Breast epithelium (tissue), 4 donors: ENCODE results near the gene UBALD1. TPM values are rescaled to one million over a fixed set of nuclear protein-coding genes. Genes with fewer than 3 reads are reported as not detected.

Source experiments
- DNase-seq, 2 donors: peaks; one replicate each; pipeline ENCODE4 v3.0.0-alpha.2; 2019; ENCODE audit warnings: low spot score in 2 of 2
- H3K27ac ChIP-seq, 2 donors: fragments of 200-600 bp; sonication (generic) in 1 of 2; one replicate each; pipeline ENCODE4 v1.5.1; 2016 to 2019; ENCODE audit warnings: mild to moderate bottlenecking in 1 of 2
- H3K27me3 ChIP-seq, 2 donors: fragments of 200-600 bp; sonication (generic) in 1 of 2; one replicate each; pipeline versions ENCODE4 v1.5.1 to v1.6.0; 2017 to 2019; ENCODE audit warnings: control low read depth in 1 of 2, mild to moderate bottlenecking in 1 of 2
- H3K36me3 ChIP-seq: fragments of 200-600 bp; one replicate; pipeline ENCODE4 v1.5.1; 2019
- H3K4me1 ChIP-seq, 2 donors: fragments of 200-600 bp; sonication (generic); one replicate each; pipeline ENCODE4 v1.5.1; 2016 to 2019; ENCODE audit warnings: control low read depth in 1 of 2
- H3K4me3 ChIP-seq, 3 donors: fragments of 200-600 bp; sonication (generic); 1 replicate in 2 of 3; 2 replicates in 1 of 3; pipeline ENCODE4 v1.5.1; 2016 to 2019; ENCODE audit warnings: mild to moderate bottlenecking in 3 of 3, moderate library complexity in 2 of 3
- H3K9me3 ChIP-seq, 2 donors: fragments of 200-600 bp; sonication (generic) in 1 of 2; one replicate each; pipeline ENCODE4 v1.5.1; 2016 to 2019; ENCODE audit warnings: control low read depth in 1 of 2
- CTCF ChIP-seq, 3 donors: fragments of 450-650 bp; IDR thresholded peaks; one replicate each; pipeline ENCODE4 v1.5.1; 2016 to 2017; ENCODE audit warnings: antibody characterized with exemption in 3 of 3, mild to moderate bottlenecking in 3 of 3, moderate library complexity in 3 of 3
- POLR2A ChIP-seq: fragments of 450-650 bp; IDR thresholded peaks from one replicate; pipeline ENCODE4 v1.6.1; 2016; ENCODE audit warnings: antibody characterized with exemption, mild to moderate bottlenecking, moderate library complexity
- POLR2AphosphoS5 ChIP-seq, 3 donors: sonication (generic); formaldehyde crosslinking; IDR thresholded peaks; one replicate each; pipeline ENCODE4 v1.6.1; 2017; ENCODE audit warnings: antibody characterized with exemption in 3 of 3
- intact Hi-C: fragments of 100-400 bp; cut with DNase I; formaldehyde crosslinking; loops from one replicate; pipeline ENCODE4 v1.15.1; 2023; ENCODE audit warnings: low total_unique reads
- total RNA-seq, 3 donors: library from RNA; depleted of rRNA; stranded (reverse); fragments of >200 nt; gene quantifications; one replicate each; pipeline ENCODE4 v1.1.0, GENCODE V29; 2016

UBALD1 gene
- total RNA-seq, 3 donors from 2014 or later, result 5.8 to 11.3 (median 7.2) TPM

GRCh38 chr16:4641895-4642294 lies 27.2 kb upstream of the UBALD1 start:
- H3K27ac ChIP-seq, result no peak overlapping the region
- H3K4me1 ChIP-seq, result peaks cover 0 to 4% of the 10 kb centered on the region in 2 donors
- TF ChIP-seq CTCF (IDR thresholded peaks at IDR 0.05), result no peak
- no peak for TF ChIP-seq POLR2A
- TF ChIP-seq POLR2AphosphoS5 (IDR thresholded peaks at IDR 0.05), result no peak
- H3K27me3 ChIP-seq, result no peaks in the 10 kb centered on the region
- intact Hi-C loops, result no loop called here
- no peak for DNase-seq
- H3K4me3 ChIP-seq, result no peak overlapping the region
- H3K9me3 ChIP-seq, result no peaks in the 10 kb centered on the region
- H3K36me3 ChIP-seq, result no peaks in the 10 kb centered on the region

GRCh38 chr16:4641306-4641687 lies 26.6 kb upstream of the UBALD1 start:
- intact Hi-C loops, result no loop called here
- no peaks in the 10 kb centered on the region for H3K9me3 ChIP-seq
- peaks cover 0 to 4% of the 10 kb centered on the region in 2 donors for H3K4me1 ChIP-seq
- H3K27ac ChIP-seq, result no peak overlapping the region
- no peak for TF ChIP-seq CTCF (IDR thresholded peaks at IDR 0.05)
- no peak for TF ChIP-seq POLR2A
- no peak for TF ChIP-seq POLR2AphosphoS5 (IDR thresholded peaks at IDR 0.05)
- H3K4me3 ChIP-seq, result no peak overlapping the region
- H3K36me3 ChIP-seq, result no peaks in the 10 kb centered on the region
- no peak for DNase-seq
- no peaks in the 10 kb centered on the region for H3K27me3 ChIP-seq

GRCh38 chr16:4640572-4641305 lies 26.1 kb upstream of the UBALD1 start:
- Histone ChIP-seq H3K36me3 (no peaks in the 10 kb centered on the region), H3K4me3 (no peak overlapping the region), H3K27me3 (no peaks in the 10 kb centered on the region), H3K27ac (peak overlapping the region in 1 of 2 donors; percentile 32), H3K4me1 (peaks cover 0 to 4% of the 10 kb centered on the region in 2 donors), H3K9me3 (no peaks in the 10 kb centered on the region)
- no peak for TF ChIP-seq POLR2AphosphoS5 (IDR thresholded peaks at IDR 0.05)
- no peak for TF ChIP-seq POLR2A
- intact Hi-C loops, result no loop called here
- DNase-seq, result no peak

- Histone ChIP-seq H3K36me3 (no peaks in the 10 kb centered on the region), H3K4me1 (peaks cover 0 to 4% of the 10 kb centered on the region in 2 donors), H3K4me3 (no peak overlapping the region), H3K9me3 (no peaks in the 10 kb centered on the region), H3K27ac (peak overlapping the region in 1 of 2 donors; percentile 32), H3K27me3 (no peaks in the 10 kb centered on the region)
- DNase-seq, result no peak
- TF ChIP-seq POLR2A (no peak), POLR2AphosphoS5 (IDR thresholded peaks at IDR 0.05) (no peak), CTCF (IDR thresholded peaks at IDR 0.05) (no peak)
- intact Hi-C loops, result no loop called here
These were observed 25.3 kb upstream of the UBALD1 start for GRCh38 chr16:4639899-4640509.

- TF ChIP-seq POLR2AphosphoS5 (IDR thresholded peaks at IDR 0.05), result no peak
- TF ChIP-seq CTCF (IDR thresholded peaks at IDR 0.05), result no peak
- no peak for TF ChIP-seq POLR2A
- intact Hi-C loops, result no loop called here
These were observed 22.9 kb upstream of the UBALD1 start for GRCh38 chr16:4637501-4638166.

More at GRCh38 chr16:4637501-4638166, 22.9 kb upstream of the UBALD1 start:
- no peaks in the 10 kb centered on the region for H3K27me3 ChIP-seq
- peak overlapping the region in 1 of 3 donors; percentile 11 for H3K4me3 ChIP-seq
- H3K9me3 ChIP-seq, result no peaks in the 10 kb centered on the region
- peak overlapping the region in 1 of 2 donors; percentile 25 for H3K27ac ChIP-seq
- no peaks in the 10 kb centered on the region for H3K36me3 ChIP-seq
- no peak for DNase-seq
- H3K4me1 ChIP-seq, result peaks cover 0 to 4% of the 10 kb centered on the region in 2 donors
